ENCODE measurements around the gene RPL10L. TPM values are rescaled to one million over a fixed set of nuclear protein-coding genes. Genes with fewer than 3 reads are reported as not detected.

Gene RPL10L
- total RNA-seq, result not detected in 2 replicates

DNA sequence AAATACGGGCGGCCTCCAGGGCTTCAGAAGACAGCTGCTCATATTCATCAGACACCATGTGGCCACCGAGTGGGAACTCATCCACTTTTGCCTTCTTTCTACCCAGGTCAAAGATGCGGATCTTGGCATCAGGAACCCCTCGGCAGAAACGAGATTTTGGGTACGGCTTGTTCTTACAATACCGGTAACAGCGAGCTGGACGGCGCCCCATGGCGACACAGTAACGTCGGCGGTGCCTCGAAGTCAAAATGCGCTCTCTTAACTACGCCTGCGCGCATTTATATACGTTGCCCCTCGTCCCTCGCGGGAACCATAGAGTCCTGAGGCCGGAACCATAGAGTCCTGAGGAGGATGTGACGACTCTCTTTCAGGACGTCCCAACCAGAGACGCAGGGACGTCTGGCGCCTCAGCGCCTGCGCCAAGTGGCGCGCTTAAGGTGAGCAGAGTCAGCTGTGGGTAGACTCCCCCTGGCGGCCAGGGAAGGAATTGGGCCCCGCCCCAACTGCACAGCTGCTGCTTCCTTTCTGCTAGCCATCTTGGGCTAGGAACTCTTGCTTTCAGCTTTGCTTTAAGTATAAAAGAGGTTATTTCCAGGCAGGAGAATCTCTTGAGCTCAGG lies at the start of gene RPL10L:
Gene RPL10L (minus strand): TSS at position 256 of the 619 bp plus-strand sequence. CDS start 45 bp downstream, at position 211.

